HUES48 (cell line): ENCODE results near the gene TMLHE.
"Not testable (repeated sequence)": the region's sequence is repeated elsewhere in the genome, so short reads cannot be mapped to it uniquely, and the experiment has no call there.

Source experiments
- H3K27ac ChIP-seq: one replicate; pipeline ENCODE4 v1.7.0; 2013; ENCODE audit warnings: low read depth, low read length, inconsistent platforms
- H3K27me3 ChIP-seq: 2 replicates; pipeline ENCODE4 v1.6.1; 2013; ENCODE audit warnings: mild to moderate bottlenecking, low read length; ENCODE audit not compliant: control insufficient read depth, insufficient read depth
- H3K36me3 ChIP-seq: 2 replicates; pipeline ENCODE4 v1.6.1; 2013; ENCODE audit warnings: low read length; ENCODE audit not compliant: control insufficient read depth, insufficient read depth
- H3K4me1 ChIP-seq: 2 replicates; pipeline ENCODE4 v1.6.1; 2013; ENCODE audit warnings: mild to moderate bottlenecking, low read length; ENCODE audit not compliant: control insufficient read depth, insufficient read depth
- H3K4me3 ChIP-seq: 2 replicates; pipeline ENCODE4 v1.5.1; 2013; ENCODE audit warnings: mild to moderate bottlenecking, low read depth, low read length
- H3K9ac ChIP-seq: 2 replicates; pipeline ENCODE4 v1.6.1; 2013; ENCODE audit warnings: mild to moderate bottlenecking, low read depth, low read length, moderate library complexity
- H3K9me3 ChIP-seq: 2 replicates; pipeline ENCODE4 v1.6.1; 2013; ENCODE audit warnings: low read length; ENCODE audit not compliant: control insufficient read depth, insufficient read depth

The TMLHE gene

DNA sequence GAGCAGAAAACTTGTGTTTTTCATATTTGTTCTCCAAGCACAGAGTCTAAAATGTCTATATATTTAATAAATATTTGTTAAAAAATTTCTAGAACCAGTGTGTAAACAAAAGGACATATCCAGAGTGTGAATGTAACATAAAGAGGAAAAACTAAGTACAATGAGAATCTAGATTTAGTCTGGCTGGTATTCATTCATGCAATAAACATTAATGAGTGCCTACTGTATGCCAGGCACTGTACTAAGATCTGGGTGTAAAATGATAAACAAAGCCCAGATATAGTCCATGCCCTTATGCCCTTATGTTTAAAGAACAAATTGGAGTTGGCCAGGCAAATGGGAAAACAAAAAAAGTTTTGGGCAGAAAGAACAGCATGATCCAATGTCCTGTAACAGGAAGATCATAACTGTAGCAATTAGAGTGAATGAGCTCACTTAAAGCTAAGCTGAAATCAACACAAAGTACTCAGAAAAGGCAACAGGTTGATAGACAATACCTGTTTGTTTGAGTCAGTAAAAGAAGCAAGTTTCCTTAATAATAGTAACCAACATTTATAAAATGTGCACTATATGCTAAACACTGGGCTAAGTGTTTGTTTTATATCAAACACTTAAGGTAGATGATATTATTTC is 1.3 kb upstream of the TMLHE start:
- Histone ChIP-seq H3K4me1 (no peaks in the 10 kb centered on the region), H3K27ac (no peak overlapping the region), H3K27me3 (no peaks in the 10 kb centered on the region), H3K9me3 (peaks cover 42% of the 10 kb centered on the region), H3K4me3 (no peak overlapping the region), H3K9ac (no peak overlapping the region), H3K36me3 (no peaks in the 10 kb centered on the region)

GRCh38 chrX:155611302-155611701 is 1.4 kb downstream of the TMLHE start:
- Histone ChIP-seq H3K27ac (no peak overlapping the region), H3K27me3 (no peaks in the 10 kb centered on the region), H3K4me3 (no peak overlapping the region), H3K9me3 (peaks cover 40% of the 10 kb centered on the region), H3K9ac (no peak overlapping the region), H3K36me3 (no peaks in the 10 kb centered on the region), H3K4me1 (no peaks in the 10 kb centered on the region)

- no peaks in the 10 kb centered on the region for H3K36me3 ChIP-seq
Observed at GRCh38 chrX:155592981-155593380, 19.8 kb downstream of the TMLHE start.

DNA sequence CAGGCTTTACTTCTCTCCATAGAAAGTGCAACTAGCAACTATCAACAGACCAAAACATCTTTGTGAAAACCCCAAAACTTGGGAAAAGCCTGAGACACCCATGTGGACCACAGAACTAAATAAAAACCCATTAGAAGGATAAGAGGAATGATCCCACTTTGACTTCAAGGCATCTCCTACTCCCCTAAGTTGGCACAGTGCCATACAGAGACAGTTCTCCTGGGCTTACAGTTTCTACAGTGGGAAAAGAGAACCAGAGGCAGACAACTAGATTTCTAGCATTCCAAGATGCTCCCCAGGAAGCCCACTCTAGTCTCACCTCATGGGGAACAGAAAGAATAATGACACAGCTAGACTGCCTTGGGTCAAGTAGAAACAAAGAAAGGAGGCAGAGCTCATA is 20.4 kb downstream of the TMLHE start:
- Histone ChIP-seq H3K4me3 (no peak overlapping the region), H3K27ac (no peak overlapping the region), H3K27me3 (no peaks in the 10 kb centered on the region), H3K4me1 (no peaks in the 10 kb centered on the region), H3K9me3 (peaks cover 42% of the 10 kb centered on the region), H3K36me3 (no peaks in the 10 kb centered on the region), H3K9ac (no peak overlapping the region)

More at GRCh38 chrX:155592981-155593380, 19.8 kb downstream of the TMLHE start:
- no peak overlapping the region for H3K4me3 ChIP-seq
- no peak overlapping the region for H3K27ac ChIP-seq
- no peaks in the 10 kb centered on the region for H3K4me1 ChIP-seq
- H3K9ac ChIP-seq = no peak overlapping the region
- peaks cover 40% of the 10 kb centered on the region for H3K9me3 ChIP-seq
- H3K27me3 ChIP-seq = no peaks in the 10 kb centered on the region

GRCh38 chrX:155577682-155578081 is 35.1 kb downstream of the TMLHE start:
- Histone ChIP-seq H3K27me3 (no peaks in the 10 kb centered on the region), H3K4me1 (no peaks in the 10 kb centered on the region), H3K9ac (no peak overlapping the region), H3K4me3 (no peak overlapping the region), H3K9me3 (peaks cover 16% of the 10 kb centered on the region), H3K36me3 (no peaks in the 10 kb centered on the region), H3K27ac (no peak overlapping the region)

GRCh38 chrX:155563099-155563498 is 49.7 kb downstream of the TMLHE start:
- Histone ChIP-seq H3K9me3 (peaks cover 7% of the 10 kb centered on the region; the same call in 1 of the 2 replicates), H3K27ac (no peak overlapping the region), H3K27me3 (no peaks in the 10 kb centered on the region), H3K36me3 (no peaks in the 10 kb centered on the region), H3K4me3 (no peak overlapping the region), H3K9ac (no peak overlapping the region), H3K4me1 (no peaks in the 10 kb centered on the region)

DNA sequence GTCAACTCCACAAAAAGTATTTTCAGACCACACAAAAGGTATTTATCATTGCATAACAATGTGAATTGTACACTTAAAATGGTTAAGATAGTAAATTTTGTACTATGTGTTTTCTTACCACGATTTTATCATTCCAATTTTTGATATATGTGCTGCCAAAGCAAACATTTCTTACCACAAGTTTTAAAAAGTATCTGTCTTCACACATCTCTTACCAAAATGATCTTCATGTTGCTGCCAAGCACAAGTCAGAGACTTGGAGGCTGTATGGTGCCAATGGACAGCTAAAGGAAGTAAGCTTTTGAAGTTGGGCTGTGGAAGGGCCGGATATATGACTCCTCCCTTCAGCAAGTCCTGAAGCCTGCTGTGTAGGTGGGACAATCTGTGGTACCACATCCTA is 67.9 kb downstream of the TMLHE start:
- Histone ChIP-seq H3K27ac (no peak overlapping the region), H3K4me3 (no peak overlapping the region), H3K4me1 (no peaks in the 10 kb centered on the region), H3K9me3 (peaks cover 33% of the 10 kb centered on the region; the same call in 1 of the 2 replicates), H3K27me3 (no peaks in the 10 kb centered on the region), H3K36me3 (no peaks in the 10 kb centered on the region), H3K9ac (no peak overlapping the region)

DNA sequence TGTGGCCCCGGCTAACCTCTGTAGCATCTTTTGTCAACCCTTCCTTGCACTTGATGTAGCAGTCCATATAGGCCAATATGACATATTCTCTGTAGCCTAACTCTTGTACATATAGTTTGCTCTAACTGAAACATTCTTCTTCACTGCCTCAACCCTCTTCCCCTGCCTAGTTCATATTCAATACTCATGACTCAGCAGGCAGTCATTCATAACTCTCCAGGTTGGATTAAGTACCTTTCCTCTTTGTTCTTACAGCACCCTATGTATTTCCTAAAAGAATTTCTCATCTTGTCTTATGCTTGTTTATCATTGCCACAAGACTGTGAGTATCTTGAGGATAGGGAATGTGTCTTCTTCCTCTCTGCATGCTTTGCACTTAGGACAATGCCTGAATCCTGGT is 76.9 kb downstream of the TMLHE start:
- H3K27me3 ChIP-seq = no peaks in the 10 kb centered on the region

DNA sequence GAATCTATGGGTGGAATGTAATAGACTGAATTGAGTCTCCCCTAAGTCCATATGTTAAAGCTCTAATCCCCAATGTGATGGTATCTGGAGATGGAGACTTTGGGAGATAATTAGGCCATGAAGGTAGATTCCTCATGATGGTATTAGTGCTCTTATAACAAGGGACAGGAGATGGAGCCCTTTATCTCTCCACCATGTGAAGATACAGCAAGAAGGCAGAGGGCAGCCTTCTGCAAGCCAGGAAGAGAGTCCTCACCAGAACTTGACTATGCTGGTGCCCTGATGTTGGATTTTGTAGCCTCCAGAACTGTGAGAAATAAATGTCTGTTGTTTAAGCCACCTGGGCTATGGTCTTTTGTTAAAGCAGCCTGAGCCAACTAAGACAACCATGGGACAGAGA is 78.0 kb downstream of the TMLHE start:
- Histone ChIP-seq H3K9ac (no peak overlapping the region), H3K27me3 (no peaks in the 10 kb centered on the region), H3K4me3 (no peak overlapping the region), H3K9me3 (peaks cover 66% of the 10 kb centered on the region), H3K4me1 (no peaks in the 10 kb centered on the region), H3K27ac (no peak overlapping the region), H3K36me3 (no peaks in the 10 kb centered on the region)

More for the DNA sequence above, 76.9 kb downstream of the TMLHE start:
- Histone ChIP-seq H3K36me3 (no peaks in the 10 kb centered on the region), H3K4me1 (no peaks in the 10 kb centered on the region), H3K4me3 (no peak overlapping the region), H3K9ac (no peak overlapping the region), H3K9me3 (peaks cover 63% of the 10 kb centered on the region), H3K27ac (no peak overlapping the region)

- H3K27me3 ChIP-seq, H3K4me3 ChIP-seq, H3K9ac ChIP-seq, H3K27ac ChIP-seq, H3K4me1 ChIP-seq: not testable (repeated sequence)
- Histone ChIP-seq H3K9me3 (peaks cover 87% of the 10 kb centered on the region), H3K36me3 (peaks cover 17% of the 10 kb centered on the region; the same call in 1 of the 2 replicates)
Observed at GRCh38 chrX:155527023-155527422, 85.7 kb downstream of the TMLHE start.

DNA sequence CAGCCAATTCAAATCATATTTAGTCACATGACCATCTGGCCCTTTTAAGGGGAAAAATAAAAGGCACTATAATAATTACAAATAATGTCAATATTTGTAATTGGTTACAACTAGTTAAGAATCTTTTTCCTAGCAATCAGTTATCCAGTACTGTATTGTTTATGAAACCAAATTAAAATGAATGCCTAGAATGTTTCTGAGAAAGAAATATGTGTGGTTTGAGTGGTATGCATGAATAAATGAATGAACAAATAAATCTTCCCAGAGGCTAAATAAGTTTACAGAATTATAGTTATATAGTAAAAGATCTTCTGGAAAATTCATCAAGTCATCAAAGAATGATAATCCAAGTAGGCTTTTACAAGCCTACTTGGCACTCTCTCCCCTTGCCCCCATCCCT is 98.5 kb downstream of the TMLHE start:
- no peak overlapping the region for H3K27ac ChIP-seq
- H3K36me3 ChIP-seq = peaks cover 6% of the 10 kb centered on the region
- no peak overlapping the region for H3K4me3 ChIP-seq
- H3K27me3 ChIP-seq = no peaks in the 10 kb centered on the region
- no peaks in the 10 kb centered on the region for H3K4me1 ChIP-seq
- peaks cover 18% of the 10 kb centered on the region for H3K9me3 ChIP-seq
- H3K9ac ChIP-seq = no peak overlapping the region
